ENCODE data around the gene MYO1C.
A peak's percentile ranks its signal among the peaks of the same experiment; 100 is the strongest.
"Not testable (repeated sequence)": the region's sequence is repeated elsewhere in the genome, so short reads cannot be mapped to it uniquely, and the experiment has no call there.

The MYO1C gene

DNA sequence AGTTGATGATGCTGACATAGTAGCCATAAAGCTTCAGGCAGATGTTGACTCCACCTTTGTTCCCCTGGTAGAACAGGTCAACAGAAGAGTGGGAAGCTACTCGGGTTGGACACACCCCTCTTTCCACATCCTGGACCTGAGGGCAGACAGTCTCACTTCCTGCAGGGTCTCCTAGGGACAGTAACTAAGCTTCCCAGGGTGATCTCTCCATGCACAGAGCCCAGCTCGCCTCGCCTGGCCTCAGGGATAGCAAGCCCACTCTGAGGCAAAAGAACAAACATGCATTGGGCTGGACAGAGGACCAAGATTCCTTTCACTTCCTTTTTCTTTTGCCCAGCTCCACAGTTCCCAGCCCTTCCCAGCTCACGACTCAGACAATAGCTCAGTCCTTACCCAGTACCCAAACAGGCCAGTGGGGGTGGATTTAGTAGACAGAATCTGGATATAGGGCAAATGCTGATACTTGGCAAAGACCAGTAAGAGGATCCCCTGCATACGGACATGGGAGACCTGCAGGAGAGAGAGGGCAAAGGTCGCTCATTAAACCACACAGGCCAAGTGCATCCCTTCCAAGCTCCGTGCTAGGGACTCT is 16.9 kb upstream of the MYO1C start:
- DNase-seq (ENCODE audit: low read depth in 2 of 2), result no peak

DNA sequence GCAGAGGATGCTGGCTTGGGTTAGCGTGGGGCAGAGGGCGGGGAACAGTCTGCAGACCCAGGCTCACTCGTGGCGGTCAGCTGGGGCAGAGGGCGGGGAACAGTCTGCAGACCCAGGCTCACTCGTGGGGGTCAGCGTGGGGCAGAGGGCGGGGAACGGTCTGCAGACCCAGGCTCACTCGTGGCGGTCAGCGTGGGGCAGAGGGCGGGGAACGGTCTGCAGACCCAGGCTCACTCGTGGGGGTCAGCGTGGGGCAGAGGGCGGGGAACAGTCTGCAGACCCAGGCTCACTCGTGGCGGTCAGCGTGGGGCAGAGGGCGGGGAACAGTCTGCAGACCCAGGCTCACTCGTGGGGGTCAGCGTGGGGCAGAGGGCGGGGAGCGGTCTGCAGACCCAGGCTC is 16.2 kb upstream of the MYO1C start:
- not testable (repeated sequence) for DNase-seq (ENCODE audit: low read depth in 2 of 2)

DNA sequence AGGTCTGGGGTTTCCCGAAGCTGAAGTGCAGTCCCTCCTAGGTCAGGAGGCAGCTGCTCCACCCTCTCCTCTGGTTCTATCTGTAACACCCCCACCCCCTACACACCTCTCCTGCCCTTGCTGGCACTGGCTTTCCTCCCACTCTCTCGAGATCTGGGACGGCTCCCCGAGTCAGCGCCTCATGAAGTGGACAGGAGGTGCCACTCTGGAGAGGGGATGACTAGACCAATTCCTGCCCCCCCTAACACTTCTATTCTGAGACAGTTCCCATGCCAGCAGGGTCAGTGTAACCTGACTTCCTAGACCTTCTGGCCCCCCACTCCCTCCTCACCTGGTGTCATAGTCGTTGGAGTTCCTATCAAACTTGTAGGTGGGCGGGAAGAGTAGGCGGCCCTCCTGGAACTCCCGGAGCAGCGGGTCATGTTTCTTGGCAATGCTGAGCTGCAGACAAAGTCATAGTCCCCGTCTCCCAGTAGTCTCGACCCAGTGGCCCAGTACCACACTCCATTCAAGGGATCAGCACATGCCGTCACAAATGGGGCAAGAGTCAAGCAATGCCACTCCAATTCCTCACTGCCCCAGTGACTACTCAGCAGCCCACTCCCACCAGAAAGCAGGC is 14.3 kb upstream of the MYO1C start:
- no peak for DNase-seq (ENCODE audit: low read depth in 2 of 2)

DNA sequence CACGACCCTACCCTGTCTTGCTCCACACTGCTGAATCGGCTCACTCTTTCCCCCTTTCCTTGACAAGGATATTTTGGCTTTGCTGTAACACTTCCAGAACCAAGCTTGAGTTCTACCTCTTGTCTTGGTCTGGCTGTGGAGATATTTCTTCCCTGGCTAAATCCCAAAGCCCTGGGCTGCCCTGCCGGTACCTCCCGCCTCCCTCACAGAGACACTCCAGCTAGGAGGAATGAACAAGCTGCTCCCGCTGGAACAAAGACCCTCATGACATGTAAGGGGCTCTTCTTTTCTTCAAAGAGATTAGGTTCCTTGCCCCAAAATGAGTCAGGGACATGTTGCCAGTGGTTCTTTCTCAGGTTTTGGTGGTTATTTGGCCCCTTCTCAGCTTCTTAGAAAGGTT is 13.1 kb upstream of the MYO1C start:
- no peak for DNase-seq (ENCODE audit: low read depth in 2 of 2)

DNA sequence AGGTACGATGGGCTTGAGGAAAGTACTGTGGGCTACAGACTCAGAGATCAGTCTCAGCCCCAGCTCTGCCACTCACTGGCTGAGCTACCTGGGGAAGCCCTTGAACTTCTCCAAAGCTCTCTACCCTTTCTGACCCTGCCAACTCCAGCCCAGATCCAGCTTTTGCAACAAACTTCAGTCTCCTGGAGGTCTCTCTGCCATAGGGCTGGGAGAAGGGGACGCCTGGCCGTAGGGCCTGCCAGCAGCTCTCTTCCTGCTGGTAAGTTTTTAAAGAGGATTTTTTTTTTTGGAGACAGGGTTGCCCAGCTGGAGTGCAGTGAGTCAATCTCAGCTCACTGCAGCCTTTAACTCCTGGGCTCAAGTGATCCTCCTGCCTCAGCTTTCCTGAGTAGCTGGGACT is 12.4 kb upstream of the MYO1C start:
- no peak for DNase-seq (ENCODE audit: low read depth in 2 of 2)

DNA sequence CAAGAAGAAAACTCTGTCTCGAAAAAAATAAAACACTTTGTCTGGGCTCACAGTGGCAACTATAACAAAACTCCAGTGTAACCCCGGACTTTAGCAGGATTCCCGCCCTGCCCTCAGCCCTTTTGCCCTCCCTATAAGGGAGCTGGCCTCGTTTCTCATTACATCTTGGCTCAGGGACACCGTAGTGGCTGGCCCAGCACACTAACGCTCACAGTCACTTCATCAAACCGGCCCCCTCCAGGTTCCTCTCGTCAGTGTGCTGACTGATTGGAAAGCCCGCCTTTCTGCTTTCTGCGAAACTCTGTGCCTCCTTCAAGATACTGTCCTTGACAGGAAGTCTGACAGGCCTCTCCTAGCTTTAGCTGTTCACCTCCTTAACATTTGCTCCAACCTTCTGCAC is 11.2 kb upstream of the MYO1C start:
- DNase-seq (ENCODE audit: low read depth in 2 of 2), result no peak

DNA sequence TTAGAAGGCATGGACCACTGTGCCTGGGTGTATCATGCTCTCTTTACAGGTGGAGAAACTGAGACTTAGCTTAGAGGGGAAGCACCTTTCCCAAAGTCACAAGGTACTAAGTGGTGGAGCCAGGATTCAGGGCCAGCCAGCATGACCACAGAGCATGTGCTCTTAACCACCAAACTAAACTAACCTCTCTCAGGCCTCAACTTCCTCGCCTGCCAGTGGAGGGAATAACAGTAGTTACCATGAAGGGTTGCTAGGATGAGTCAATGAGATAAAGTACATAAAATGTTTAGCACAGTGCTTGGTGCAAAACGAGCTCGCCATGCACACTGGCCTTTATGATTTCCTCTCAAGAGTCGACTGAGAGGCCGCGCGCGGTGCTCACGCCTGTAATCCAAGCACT is 6.4 kb upstream of the MYO1C start:
- DNase-seq (ENCODE audit: low read depth in 2 of 2), result no peak

DNA sequence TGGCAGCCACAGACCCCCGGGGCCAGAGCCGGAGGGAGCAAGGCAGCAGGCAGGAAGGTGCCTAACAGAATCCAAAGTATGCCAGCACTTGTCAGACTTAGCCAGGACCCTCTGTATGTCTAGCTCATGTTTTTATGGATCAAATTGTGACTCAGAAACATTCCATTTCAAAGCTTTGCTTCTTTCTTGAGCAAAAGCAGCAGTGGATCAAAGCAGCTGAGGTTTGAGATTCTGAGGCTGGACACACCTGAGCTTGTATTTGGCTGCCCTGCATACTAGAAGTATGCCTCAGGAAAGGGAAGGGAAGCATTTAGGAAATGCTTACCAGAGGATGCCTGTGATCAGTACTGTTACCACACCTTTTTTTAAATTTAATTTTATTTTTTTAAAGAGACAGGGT is 5.7 kb upstream of the MYO1C start:
- DNase-seq (ENCODE audit: low read depth in 2 of 2), result no peak

DNA sequence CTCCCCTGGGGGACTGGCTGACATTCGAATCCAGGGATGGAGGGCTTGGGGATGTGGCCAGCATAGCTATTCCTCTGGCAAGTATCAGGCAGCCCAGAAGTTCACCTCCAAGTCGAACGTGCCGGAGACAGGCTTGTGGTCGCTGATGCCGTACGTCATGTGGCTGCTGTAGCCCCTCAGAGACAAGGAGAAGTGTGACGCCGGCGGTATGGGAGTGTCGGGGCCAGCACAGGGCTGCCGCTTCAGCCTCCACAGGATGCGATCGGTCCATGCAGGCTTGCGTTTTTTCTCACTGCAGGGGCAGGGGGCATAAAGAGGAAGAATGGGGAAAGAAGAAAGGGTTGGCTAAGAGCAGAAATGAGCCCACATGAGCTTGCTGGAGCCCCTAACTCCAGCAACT is 5.3 kb upstream of the MYO1C start:
- DNase-seq (ENCODE audit: low read depth in 2 of 2), result no peak

DNA sequence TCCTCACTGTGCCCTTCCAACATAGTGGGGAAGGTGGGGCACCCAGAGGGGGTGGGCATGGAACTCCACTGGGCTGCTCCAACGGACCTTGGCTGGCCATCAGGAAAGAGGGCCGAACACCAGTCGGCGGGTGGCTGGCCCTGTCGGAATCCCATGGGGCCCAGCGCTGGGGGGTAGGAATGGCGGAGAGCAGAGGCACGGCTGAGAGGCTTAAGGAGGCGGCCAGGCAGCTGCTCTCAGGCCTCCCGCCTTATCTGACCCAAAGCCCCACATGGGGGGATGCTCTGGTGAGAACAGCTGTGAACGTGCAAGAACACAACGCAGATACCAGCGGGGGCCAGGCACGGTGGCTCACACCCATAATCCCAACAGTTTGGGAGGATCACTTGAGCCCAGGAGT is 4.4 kb upstream of the MYO1C start:
- DNase-seq (ENCODE audit: low read depth in 2 of 2), result no peak

DNA sequence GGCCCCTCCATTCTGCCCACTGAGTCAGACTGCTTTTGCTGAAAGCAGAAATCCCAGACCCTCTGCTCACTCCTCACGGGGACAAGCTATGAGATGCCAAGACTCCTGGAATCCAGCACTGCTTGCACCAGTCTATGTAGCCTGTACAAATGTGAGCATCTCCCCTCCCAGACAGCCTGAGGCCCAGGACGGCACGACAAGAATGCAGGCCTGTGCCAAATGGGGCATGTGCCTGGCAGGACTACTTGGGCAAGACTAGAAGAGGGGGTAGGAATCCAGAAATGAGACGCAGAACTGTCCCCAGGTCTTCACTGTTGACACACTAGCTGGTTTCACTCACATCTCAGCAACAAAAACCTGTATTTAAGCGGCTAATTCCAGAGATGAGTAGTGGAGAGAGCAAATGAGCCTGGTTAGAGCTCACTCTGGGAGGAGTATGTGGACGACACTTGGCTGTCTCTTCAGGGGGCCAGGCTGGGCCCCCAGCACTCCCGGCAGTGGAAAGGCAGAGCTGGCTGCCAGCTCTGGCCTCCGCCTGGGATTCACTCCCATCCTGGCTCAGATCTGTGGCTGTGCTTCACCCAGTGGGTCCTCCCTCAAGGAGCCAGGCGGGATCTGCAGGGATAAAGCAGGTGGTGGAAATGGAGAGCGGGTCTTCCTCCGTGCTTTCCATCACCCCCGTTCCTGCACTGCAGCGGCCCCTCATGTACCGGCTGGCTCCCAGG is 2.9 kb upstream of the MYO1C start:
- DNase-seq (ENCODE audit: low read depth in 2 of 2), result no peak

DNA sequence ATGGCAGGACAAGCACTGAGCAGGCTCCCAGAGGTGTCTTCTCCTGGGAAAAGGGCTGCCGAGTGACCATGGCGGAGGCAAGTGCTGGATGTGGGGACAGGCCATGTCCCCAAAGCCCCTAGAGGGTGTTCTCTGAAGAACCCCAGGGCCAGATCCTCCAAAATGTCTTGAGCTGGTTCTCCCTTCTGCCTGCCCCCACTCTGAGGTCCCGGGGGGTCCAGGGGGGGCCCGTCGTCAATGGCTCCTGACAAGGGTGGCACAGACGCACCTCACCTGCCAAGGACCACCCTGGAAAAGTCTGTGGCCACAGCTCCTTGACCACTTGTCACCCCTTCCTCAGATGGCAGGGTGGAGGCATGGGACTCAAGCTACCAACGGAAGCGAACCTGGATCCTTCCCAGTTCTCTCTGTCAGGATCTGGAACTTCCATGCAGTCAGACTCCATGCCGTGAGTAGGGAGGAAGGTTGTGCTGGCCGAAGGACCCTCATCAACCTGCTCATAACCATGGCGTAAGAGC is 2.3 kb upstream of the MYO1C start:
- DNase-seq (ENCODE audit: low read depth in 2 of 2), result no peak

DNA sequence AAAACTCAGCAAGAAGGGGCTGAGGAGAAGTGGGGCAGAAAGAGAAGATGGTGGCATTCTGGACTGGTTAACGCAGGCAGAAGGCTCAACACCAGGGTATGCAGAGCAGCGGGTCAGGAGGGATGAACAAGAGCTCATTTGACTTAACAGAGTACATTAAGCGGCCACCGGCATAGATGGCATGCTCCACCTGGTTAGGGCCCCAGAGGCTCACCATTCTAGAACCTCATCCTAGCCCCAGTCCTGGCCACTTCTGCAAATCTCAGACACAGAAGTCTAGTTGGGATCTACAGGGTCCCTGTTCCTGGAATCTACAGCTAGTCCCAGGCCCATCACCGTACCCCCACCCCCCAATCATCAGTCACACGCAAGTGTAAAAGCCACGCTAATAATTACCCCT is 1.7 kb upstream of the MYO1C start:
- DNase-seq (ENCODE audit: low read depth in 2 of 2), result no peak

DNA sequence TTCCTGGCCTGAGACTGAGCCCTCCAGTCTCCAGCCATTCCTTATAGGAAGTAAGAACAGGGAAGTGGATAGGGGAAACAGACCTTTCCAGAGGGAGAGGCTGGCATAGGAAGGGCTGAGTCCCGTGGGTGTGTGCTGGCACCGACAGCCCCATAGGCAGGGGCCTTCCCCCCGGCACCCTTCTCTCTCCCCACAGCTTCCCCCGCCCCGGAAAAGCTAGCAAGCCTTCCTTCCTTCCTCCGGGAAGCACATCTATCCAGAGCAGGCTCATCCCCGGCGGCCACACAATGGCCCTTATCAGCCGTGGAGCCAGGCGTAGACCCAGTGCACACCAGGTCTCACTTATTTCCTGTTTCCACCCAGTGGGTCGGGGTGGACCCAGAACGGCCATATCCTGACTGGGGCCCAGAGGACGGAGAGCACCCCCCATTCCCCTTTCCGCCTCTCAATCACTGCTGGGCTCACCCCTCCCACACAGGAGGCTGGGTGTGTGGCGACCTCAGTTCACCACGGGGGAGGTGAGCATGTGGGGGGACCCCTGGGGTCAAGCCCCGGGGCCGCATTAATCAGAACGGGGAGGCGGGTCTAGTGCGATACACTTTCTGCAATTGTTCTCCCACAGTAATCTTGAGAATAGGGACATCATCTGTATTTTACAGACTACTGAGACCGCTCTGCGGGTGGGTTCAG is 950 bp upstream of the MYO1C start:
- no peak for DNase-seq (ENCODE audit: low read depth in 2 of 2)

DNA sequence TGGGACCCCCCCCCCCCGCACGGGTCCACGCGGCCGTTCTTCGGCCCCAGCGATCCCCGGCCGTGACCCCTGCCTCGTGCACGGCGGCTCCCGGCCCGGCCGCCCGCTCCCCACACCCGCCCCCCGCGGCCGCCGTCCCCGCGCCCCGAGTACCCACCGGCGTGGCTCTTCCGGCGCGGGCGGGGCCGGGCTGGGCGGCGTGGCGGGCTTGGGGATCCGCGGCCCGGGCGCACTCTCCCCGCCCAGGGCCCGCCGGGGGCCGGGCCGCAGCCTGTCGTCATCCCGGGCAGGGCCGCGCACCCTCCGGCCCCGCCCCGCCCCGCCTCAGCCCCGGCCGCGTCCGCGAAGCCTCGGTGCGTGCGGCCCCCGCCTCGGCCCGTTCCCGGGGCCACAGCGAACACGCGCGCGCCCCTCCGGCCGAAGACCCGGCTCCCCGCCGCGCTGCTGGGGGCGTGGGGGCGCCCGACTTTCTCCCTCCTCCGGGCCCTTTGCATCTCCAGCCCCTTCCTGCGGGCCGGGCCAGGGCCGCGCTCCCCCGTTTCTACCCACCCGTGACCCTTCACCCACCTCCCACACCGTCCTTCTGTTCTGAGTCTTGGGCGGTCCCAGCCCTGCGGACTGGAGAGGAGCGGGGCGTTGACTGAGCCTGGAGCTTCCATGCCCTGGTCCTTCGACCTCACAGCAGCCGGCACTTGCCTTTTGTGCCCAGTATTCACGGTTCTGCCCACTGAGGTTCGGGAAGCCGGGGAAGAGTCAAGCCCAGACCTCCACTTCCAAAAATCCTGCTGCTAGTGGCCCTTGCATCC is 840 bp downstream of the MYO1C start:
- no peak for DNase-seq (ENCODE audit: low read depth in 2 of 2)

DNA sequence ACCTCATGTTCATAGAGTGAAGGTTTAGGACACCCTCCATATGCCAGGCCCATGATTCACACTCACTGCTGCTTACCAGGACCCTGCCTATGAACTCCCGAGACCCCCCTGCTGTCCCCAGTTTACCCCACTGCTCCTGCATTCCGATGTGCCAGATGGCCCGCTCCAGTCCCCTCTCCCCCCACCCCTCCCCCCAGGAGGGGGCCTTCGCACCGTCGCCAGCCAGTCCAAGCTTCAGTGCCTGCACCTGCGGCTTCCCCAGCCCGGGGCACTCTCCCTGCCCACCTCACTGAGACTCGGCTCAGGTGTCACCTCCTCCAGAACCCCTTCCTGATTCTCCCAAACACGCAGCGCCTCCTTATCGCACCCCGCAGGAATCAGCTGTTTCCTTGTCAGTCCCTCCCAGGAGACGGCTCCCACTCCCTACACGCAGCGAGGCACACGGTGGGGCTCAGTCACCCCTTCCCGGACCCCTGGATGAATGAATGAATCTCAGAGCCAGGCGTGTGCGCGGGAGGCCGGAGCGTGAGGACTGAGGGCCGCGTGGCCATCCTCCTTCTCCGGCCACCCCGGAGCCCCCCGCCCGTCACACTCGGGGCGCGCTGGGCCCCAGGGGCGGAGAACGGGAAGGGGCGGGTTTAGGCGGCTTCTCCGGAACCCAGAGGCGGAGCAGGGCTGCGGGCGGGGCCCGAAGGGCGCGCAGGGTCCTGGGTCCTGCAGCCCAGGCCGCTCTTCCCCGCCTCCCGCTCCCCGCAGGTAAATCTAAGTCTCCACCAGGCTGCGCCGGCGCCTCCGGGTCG is 1.6 kb downstream of the MYO1C start:
- peak in 1 of 2 donors; percentile 58 for DNase-seq (ENCODE audit: low read depth in 2 of 2)

DNA sequence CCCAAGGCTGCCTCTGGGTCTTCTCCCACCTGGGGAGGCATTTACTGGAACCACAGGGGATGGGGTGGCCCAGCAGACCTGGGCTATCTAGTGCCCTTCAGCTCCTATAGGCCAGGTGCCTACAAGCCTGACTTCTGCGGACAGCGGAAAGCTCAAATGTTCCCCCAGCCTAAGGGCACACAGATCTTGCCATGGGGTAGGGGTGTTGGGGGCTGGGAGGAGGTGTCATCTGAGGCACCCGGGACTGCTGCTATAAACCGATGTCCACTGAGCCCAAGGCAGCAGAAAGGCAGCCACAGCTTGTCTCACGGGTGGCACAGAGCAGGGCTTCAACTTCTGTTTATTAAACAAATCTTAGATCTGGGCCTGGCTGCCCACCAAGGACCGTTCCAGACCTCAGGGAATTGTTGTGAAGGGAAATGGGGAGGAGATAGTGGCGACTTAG is 3.6 kb downstream of the MYO1C start:
- no peak for DNase-seq (ENCODE audit: low read depth in 2 of 2)

DNA sequence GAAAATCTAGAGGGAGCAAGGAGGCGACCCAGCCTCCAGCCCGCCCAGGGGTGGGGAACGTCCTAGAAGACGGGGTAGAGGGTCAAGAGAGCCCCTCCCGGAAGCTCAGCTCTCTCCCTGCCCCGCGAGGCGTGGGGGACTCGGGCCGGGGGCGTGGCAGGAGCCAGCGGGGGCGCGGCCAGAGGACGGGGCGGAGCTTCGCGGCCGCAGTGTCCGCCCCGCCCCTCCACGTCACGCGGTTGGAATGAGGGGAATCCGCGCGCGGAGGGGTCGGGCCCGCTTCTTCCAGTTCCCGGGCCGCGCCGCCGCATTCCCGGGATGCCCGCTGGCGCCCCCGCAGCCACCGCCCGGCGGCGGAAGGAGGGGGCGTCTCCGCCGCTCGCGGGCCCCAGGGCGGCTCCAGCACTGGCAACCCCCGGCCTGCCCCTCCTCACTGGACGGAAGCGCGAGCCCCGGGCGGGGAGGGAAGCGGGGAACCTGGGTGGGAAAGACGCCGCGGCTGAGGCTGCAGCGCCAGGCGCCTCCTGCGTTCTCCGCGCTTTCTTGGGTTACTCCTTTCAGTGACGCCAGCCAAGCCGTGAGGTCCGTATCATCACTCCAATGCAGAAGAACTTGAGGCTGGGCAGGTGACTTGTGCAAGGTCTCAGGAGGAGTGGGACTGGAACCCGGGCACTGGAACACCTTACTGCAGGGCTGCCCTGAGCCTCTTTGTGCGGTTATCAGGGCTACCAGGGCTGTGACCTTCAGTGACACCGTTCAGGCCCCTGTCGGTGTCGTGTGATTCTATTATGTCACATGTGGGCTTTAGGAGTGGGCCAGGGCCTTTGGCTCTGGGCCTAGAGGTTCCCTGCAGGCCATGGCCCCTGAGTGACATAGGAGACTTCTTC is 4.3 kb downstream of the MYO1C start:
- peak; percentile 46 to 51 for DNase-seq (ENCODE audit: low read depth in 2 of 2)

DNA sequence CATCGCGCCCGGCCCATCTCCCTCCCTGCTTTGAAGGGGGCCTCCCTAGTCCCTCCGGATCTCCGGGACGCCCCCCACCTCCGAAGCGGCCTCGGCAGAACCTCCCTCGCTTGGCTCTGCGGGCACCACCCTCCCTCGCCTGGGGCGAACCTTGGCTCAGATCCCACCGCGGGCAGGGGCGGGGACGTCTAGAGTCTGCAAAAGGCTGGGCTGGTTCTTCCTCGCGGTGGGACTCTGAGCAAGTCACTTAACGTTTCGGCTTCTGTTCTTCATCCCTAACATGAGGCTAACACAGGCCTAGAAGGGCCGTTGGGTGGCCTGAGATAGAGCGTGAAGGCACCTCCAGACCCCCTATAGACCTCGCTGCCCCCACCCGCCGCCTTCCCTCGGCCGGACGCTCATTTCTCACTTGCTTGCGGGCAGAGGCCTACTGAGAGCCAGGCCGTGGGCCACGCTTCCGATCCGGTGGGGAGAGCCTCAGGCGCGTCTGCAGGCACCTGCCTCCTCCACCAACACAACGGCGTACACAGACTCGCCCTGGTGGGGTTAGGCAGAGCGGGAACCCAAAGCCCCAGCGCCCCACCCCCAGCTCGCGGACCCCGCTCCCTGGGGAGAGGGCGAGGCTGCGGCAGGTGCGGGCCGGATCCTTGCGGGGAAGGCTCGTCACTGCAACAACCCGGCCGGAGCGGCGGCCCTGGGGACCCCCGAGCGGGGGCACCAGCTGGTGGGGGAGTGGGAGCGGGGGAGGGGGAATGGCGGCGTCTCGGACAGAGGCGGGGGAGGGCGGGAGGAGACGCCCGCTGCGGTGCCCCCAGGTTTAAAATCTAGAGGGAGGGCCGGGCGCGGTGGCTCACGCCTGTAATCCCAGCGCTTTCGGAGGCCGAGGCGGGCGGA is 5.4 kb downstream of the MYO1C start:
- DNase-seq (ENCODE audit: low read depth in 2 of 2), result peak; percentile 66 to 70

Measured in stimulated activated CD8-positive, alpha-beta memory T cell treated with anti-CD3 and anti-CD28 coated beads, Interleukin-15, amount 100 ng/mL, for 48 hours (primary cell).